ENCODE data around the gene NLGN4Y. TPM values are rescaled to one million over a fixed set of nuclear protein-coding genes. Genes with fewer than 3 reads are reported as not detected.

NLGN4Y gene
- total and polyA plus RNA-seq, 2 experiments from 2014 or later = 10.9 to 73.6 TPM

DNA sequence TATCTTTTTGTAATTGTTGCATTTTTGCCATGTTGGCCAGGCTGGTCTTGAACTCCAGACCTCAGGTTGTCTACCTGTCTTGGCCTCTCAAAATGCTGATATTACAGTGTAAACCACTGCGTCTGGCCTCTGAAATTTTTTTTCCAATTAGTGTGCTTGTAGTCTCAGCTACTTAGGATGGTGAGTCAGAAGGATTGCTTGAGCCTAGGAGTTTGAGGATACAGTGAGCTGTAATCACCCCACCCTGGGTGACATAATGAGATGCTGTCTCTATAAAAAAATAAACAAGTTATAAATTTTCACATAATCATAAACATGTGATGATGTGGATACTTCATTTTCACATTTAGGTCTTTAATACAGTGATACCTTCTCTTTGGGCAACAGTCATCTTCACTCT is 154.9 kb downstream of the NLGN4Y start:
- TF ChIP-seq ZNF331 (CRISPR knock-in tag; IDR thresholded peaks at IDR 0.05; ENCODE audit: low read depth) (no peak), EZH2phosphoT487 (IDR thresholded peaks at IDR 0.05; ENCODE audit: unreplicated experiment) (no peak), ZNF114 (CRISPR knock-in tag; IDR thresholded peaks at IDR 0.05) (no peak), NANOG (IDR thresholded peaks at IDR 0.05; ENCODE audit: borderline replicate concordance) (no peak), STAT1 (IDR thresholded peaks at IDR 0.05; ENCODE audit: unreplicated experiment) (no peak), JUNB (IDR thresholded peaks at IDR 0.05; ENCODE audit: unreplicated experiment) (no peak), POLR2AphosphoS5 (IDR thresholded peaks at IDR 0.05; ENCODE audit: low read depth) (no peak), EZH2 (IDR thresholded peaks at IDR 0.05; ENCODE audit: low read depth, unreplicated experiment) (no peak)
- TF ChIP-seq, protein P1, sequence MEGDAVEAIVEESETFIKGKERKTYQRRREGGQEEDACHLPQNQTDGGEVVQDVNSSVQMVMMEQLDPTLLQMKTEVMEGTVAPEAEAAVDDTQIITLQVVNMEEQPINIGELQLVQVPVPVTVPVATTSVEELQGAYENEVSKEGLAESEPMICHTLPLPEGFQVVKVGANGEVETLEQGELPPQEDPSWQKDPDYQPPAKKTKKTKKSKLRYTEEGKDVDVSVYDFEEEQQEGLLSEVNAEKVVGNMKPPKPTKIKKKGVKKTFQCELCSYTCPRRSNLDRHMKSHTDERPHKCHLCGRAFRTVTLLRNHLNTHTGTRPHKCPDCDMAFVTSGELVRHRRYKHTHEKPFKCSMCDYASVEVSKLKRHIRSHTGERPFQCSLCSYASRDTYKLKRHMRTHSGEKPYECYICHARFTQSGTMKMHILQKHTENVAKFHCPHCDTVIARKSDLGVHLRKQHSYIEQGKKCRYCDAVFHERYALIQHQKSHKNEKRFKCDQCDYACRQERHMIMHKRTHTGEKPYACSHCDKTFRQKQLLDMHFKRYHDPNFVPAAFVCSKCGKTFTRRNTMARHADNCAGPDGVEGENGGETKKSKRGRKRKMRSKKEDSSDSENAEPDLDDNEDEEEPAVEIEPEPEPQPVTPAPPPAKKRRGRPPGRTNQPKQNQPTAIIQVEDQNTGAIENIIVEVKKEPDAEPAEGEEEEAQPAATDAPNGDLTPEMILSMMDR (conservative IDR thresholded peaks at IDR 0.05; ENCODE audit: low read depth in 2 of 2) = no peak
- TF ChIP-seq, protein P2, sequence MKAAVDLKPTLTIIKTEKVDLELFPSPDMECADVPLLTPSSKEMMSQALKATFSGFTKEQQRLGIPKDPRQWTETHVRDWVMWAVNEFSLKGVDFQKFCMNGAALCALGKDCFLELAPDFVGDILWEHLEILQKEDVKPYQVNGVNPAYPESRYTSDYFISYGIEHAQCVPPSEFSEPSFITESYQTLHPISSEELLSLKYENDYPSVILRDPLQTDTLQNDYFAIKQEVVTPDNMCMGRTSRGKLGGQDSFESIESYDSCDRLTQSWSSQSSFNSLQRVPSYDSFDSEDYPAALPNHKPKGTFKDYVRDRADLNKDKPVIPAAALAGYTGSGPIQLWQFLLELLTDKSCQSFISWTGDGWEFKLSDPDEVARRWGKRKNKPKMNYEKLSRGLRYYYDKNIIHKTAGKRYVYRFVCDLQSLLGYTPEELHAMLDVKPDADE (IDR thresholded peaks at IDR 0.05) = no peak
- TF ChIP-seq, protein P3, sequence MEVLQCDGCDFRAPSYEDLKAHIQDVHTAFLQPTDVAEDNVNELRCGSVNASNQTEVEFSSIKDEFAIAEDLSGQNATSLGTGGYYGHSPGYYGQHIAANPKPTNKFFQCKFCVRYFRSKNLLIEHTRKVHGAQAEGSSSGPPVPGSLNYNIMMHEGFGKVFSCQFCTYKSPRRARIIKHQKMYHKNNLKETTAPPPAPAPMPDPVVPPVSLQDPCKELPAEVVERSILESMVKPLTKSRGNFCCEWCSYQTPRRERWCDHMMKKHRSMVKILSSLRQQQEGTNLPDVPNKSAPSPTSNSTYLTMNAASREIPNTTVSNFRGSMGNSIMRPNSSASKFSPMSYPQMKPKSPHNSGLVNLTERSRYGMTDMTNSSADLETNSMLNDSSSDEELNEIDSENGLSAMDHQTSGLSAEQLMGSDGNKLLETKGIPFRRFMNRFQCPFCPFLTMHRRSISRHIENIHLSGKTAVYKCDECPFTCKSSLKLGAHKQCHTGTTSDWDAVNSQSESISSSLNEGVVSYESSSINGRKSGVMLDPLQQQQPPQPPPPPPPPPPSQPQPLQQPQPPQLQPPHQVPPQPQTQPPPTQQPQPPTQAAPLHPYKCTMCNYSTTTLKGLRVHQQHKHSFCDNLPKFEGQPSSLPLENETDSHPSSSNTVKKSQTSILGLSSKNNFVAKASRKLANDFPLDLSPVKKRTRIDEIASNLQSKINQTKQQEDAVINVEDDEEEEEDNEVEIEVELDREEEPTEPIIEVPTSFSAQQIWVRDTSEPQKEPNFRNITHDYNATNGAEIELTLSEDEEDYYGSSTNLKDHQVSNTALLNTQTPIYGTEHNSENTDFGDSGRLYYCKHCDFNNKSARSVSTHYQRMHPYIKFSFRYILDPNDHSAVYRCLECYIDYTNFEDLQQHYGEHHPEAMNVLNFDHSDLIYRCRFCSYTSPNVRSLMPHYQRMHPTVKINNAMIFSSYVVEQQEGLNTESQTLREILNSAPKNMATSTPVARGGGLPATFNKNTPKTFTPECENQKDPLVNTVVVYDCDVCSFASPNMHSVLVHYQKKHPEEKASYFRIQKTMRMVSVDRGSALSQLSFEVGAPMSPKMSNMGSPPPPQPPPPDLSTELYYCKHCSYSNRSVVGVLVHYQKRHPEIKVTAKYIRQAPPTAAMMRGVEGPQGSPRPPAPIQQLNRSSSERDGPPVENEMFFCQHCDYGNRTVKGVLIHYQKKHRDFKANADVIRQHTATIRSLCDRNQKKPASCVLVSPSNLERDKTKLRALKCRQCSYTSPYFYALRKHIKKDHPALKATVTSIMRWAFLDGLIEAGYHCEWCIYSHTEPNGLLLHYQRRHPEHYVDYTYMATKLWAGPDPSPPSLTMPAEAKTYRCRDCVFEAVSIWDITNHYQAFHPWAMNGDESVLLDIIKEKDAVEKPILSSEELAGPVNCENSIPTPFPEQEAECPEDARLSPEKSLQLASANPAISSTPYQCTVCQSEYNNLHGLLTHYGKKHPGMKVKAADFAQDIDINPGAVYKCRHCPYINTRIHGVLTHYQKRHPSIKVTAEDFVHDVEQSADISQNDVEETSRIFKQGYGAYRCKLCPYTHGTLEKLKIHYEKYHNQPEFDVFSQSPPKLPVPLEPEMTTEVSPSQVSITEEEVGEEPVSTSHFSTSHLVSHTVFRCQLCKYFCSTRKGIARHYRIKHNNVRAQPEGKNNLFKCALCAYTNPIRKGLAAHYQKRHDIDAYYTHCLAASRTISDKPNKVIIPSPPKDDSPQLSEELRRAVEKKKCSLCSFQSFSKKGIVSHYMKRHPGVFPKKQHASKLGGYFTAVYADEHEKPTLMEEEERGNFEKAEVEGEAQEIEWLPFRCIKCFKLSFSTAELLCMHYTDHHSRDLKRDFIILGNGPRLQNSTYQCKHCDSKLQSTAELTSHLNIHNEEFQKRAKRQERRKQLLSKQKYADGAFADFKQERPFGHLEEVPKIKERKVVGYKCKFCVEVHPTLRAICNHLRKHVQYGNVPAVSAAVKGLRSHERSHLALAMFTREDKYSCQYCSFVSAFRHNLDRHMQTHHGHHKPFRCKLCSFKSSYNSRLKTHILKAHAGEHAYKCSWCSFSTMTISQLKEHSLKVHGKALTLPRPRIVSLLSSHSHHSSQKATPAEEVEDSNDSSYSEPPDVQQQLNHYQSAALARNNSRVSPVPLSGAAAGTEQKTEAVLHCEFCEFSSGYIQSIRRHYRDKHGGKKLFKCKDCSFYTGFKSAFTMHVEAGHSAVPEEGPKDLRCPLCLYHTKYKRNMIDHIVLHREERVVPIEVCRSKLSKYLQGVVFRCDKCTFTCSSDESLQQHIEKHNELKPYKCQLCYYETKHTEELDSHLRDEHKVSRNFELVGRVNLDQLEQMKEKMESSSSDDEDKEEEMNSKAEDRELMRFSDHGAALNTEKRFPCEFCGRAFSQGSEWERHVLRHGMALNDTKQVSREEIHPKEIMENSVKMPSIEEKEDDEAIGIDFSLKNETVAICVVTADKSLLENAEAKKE (CRISPR knock-in tag; IDR thresholded peaks at IDR 0.05) = no peak
- TF ChIP-seq, protein P4, sequence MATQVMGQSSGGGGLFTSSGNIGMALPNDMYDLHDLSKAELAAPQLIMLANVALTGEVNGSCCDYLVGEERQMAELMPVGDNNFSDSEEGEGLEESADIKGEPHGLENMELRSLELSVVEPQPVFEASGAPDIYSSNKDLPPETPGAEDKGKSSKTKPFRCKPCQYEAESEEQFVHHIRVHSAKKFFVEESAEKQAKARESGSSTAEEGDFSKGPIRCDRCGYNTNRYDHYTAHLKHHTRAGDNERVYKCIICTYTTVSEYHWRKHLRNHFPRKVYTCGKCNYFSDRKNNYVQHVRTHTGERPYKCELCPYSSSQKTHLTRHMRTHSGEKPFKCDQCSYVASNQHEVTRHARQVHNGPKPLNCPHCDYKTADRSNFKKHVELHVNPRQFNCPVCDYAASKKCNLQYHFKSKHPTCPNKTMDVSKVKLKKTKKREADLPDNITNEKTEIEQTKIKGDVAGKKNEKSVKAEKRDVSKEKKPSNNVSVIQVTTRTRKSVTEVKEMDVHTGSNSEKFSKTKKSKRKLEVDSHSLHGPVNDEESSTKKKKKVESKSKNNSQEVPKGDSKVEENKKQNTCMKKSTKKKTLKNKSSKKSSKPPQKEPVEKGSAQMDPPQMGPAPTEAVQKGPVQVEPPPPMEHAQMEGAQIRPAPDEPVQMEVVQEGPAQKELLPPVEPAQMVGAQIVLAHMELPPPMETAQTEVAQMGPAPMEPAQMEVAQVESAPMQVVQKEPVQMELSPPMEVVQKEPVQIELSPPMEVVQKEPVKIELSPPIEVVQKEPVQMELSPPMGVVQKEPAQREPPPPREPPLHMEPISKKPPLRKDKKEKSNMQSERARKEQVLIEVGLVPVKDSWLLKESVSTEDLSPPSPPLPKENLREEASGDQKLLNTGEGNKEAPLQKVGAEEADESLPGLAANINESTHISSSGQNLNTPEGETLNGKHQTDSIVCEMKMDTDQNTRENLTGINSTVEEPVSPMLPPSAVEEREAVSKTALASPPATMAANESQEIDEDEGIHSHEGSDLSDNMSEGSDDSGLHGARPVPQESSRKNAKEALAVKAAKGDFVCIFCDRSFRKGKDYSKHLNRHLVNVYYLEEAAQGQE (IDR thresholded peaks at IDR 0.05; ENCODE audit: unreplicated experiment) = no peak

More for the DNA sequence above, 154.9 kb downstream of the NLGN4Y start:
- no peaks in the 10 kb centered on the region for H3K9me2 ChIP-seq (ENCODE audit: insufficient read depth)
- H3K27me3 ChIP-seq (ENCODE audit: insufficient read depth) = no peaks in the 10 kb centered on the region
- H3K4me2 ChIP-seq = no peak overlapping the region
- H2AFZ ChIP-seq = no peak overlapping the region
- Mint-ChIP-seq H3K27me3 (ENCODE audit: insufficient read depth, low read depth, poor library complexity) (no peaks in the 10 kb centered on the region), H3K27ac (no peak overlapping the region), H3K9me3 (peaks cover 3% of the 10 kb centered on the region; the same call in 1 of the 3 replicates), H3K36me3 (ENCODE audit: low read depth) (peaks cover 36% of the 10 kb centered on the region), H3K4me3 (no peak overlapping the region), H3K4me1 (peaks cover 11% of the 10 kb centered on the region; the same call in 2 of the 3 replicates)
- no peaks in the 10 kb centered on the region for H3K4me1 ChIP-seq (ENCODE audit: insufficient read depth)
- no peak overlapping the region for H3K27ac ChIP-seq (ENCODE audit: low read depth)
- ATAC-seq (no peak), DNase-seq (ENCODE audit: low spot score) (no peak)
- no peak overlapping the region for H3K4me3 ChIP-seq
- H4K20me1 ChIP-seq (replicated peaks; ENCODE audit: insufficient read depth) = no peaks in the 10 kb centered on the region; the same call in 1 of the 2 replicates
- no peaks in the 10 kb centered on the region for H3K36me3 ChIP-seq (ENCODE audit: insufficient read depth)
- H3F3A ChIP-seq (replicated peaks; ENCODE audit: low read depth) = no peaks in the 10 kb centered on the region
- 0 out of 2 replicates have a peak, but pooled peaks cover 12% of the 10 kb centered on the region for H3K79me2 ChIP-seq (replicated peaks; ENCODE audit: insufficient read depth)
